HG02973 (cell line): ENCODE data around the gene PAK1IP1.
"Not testable (repeated sequence)": the region's sequence is repeated elsewhere in the genome, so short reads cannot be mapped to it uniquely, and the experiment has no call there.

Source experiments
- ATAC-seq: cut with Tn5 transposase; IDR thresholded peaks from one replicate; pipeline ENCODE4 v1.9.1; 2021; ENCODE audit warnings: moderate library complexity; ENCODE audit not compliant: unreplicated experiment

Gene PAK1IP1

DNA sequence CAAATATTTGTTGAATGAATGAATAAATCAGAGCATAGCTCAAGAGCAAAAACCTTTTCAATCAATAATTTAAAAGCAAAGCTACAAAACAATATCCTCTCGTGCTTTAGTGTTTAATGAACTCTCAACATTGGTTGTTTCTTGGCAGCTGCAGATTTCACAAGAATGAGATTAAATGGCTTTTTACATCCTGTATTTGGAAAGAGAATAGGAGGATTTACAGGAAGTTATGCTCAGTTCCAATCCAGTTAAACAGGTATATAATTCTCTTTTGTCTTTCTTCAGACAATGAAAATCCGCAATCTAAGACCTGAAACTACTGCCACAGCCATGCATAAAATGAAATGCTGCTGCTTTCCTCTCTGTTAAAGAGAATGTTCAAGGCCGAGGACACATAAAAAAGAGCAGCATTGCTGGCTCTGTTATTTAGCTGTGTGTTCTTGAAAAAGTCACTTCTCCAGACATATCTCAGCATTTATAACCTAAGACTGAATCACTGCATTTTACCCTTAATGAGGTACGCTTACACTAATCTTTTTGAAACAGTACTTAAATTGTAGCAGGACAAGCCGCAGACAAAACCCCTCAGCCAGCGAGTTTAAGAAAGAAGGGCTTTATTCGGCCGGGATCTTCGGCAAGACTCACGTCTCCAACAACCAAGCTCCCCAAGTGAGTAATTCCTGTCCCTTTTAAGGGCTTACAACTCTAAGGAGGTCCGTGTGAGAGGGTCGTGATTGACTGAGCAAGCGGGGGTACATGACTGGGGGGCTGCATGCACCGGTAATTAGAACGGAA is 3.9 kb upstream of the PAK1IP1 start:
- no peak for ATAC-seq

DNA sequence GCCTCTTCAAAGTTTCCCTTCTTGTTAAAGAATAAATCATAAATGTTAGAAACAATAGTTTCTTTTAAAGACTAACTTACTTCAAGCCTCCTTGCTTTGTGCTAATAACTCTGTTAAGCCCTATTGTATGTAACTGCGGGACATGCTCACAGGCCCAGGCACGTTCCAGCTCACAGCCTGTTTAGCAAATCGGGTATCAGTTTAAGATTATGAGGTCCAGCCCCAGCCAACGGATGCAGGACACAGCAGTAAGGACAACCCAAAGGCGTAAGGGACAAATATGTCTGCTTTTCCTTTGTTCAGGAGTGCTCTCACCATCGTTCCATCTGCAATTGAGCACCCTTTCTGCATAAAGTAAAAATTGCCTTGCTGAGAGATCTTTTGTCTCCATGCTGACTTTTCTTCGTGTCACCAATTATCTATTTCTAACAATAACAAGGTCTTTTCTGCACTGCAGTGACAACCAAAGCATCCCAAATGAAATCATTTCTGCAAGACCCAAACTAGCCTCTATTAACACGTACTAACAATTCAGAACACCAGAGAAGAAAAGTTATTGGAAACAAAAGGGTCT is 1.7 kb upstream of the PAK1IP1 start:
- no peak for ATAC-seq

DNA sequence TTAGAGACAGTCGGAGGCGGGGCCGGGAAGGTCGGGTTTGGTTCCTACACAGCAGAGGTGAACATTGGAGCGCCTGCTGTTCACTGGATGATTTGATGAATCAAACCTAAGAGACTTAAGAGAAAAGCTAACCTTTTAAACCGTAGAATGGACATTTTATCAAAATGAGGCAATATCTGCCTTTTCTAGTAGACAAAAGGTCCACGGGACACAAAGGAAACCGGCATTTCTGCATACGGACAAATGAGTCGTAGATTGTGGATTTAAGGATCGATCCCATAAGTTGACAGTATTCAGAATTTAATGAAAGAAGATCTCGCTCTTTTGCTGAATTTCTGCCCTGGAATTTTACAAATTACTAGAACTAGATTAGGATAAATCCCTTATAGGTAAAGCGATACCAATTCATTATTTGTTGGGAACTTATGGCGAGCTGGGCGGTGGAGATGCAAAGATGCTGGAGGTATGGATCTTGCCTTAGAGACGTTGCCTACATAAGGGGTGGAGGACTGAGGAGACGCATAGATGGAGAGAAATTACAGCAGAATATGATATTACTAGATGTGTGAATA is 400 bp downstream of the PAK1IP1 start:
- no peak for ATAC-seq

DNA sequence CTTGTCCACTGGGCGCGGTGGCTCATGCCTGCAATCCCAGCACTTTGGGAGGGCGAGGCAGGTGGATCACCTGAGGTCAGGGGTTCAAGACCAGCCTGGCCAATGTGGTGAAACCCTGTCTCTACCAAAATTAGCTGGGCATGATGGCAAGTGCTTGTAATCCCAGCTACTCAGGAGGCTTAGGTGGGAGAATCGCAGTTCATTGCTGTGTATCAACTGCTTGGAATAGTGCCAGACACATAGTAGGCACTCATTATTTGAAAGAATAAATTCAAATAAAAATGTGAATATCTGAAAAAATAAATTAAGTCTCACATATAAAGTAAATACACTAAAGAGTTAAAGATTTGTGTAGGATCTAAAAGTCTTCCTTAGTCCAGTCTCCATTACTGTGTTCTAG is 1.9 kb downstream of the PAK1IP1 start:
- ATAC-seq: no peak

DNA sequence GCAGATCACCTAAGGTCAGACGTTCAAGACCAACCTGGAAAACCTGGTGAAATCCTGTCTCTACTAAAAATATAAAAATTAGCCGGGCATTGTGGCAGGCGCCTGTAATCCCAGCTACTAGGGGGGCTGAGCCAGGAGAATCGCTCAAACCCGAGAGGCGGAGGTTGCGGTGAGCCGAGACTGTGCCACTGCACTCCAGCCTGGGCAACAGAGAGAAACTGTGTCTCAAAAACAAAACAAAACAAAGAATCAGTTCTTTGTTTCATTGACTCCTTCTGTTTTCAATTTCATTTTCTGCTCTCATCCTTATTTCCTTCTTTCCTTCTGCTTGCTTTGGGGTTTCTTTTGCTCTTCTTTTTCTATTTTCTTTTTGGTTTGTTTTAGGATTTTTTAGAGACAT is 19.2 kb downstream of the PAK1IP1 start:
- no peak for ATAC-seq

DNA sequence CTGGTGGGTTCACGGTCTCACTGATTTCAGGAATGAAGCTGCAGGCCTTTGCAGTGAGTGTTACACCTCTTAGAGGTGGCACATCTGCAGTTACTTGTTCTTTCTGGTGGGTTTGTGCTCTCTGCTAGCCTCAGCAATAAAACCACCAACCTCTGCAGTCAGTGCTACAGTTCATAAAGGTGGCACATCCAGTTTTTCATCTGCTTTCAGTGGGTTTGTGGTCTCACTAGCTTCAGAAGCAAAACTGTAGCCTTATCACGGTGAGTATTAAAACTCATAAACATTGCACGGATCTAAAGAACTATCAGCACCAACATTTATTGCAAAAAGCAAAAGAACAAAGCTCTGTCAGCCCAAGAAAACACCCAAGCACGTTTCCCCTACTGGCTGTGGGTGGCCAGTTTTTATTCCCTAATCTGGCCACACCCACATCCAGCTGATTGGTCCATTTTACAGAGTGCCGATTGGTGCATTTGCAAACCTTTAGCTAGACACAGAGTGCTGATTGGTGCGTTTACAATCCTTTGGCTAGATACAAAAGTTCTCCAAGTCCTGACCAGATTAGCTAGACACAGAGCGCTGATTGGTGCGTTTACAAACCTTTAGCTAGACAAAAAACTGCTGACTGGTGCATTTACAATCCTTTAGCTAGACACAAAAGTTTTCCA is 24.7 kb downstream of the PAK1IP1 start:
- no peak for ATAC-seq

DNA sequence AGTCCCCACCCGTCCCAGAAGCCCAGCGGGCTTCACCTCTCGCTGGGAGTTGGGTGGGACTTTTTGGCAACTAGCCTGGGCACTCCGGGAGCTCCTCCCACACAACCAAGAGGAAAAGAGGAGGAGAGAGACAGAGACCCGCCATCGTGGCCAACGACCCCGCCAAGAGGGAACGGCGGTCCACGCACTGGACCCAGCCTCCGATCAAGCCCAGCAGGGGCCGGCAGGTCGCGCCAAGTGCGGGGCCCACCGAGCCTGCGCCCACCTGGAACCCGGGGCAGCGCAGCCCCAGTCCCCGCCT is 25.1 kb downstream of the PAK1IP1 start:
- ATAC-seq: no peak

DNA sequence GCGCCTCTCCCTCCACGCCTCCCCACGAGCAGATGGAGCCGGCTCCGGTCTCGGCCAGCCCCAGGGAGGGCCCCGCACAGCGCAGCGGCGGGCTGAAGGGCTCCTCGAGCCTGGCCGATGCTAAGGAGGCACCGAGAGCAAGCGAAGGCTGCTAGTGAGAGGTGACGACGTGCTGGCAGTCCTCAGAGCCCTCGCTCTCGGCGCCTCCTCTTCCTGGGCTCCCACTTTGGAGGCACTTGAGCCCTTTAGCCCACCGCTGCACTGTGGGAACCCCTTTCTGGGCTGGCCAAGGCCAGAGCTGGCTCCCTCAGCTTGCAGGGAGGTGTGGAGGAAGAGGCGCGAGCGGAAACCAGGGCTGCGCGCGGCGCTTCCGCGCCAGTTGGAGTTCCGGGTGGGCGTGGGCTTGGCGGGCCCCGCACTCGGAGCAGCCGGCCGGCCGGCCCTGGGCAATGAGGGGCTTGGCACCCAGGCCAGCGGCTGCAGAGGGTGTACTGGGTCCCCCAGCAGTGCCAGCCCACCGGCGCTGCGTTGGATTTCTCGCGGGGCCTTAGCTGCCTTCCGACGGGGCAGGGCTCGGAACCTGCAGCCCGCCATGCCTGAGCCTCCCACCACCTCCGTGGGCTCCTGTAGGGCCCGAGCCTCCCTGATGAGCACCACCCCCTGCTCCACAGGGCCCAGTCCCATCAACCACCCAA is 25.6 kb downstream of the PAK1IP1 start:
- no peak for ATAC-seq

DNA sequence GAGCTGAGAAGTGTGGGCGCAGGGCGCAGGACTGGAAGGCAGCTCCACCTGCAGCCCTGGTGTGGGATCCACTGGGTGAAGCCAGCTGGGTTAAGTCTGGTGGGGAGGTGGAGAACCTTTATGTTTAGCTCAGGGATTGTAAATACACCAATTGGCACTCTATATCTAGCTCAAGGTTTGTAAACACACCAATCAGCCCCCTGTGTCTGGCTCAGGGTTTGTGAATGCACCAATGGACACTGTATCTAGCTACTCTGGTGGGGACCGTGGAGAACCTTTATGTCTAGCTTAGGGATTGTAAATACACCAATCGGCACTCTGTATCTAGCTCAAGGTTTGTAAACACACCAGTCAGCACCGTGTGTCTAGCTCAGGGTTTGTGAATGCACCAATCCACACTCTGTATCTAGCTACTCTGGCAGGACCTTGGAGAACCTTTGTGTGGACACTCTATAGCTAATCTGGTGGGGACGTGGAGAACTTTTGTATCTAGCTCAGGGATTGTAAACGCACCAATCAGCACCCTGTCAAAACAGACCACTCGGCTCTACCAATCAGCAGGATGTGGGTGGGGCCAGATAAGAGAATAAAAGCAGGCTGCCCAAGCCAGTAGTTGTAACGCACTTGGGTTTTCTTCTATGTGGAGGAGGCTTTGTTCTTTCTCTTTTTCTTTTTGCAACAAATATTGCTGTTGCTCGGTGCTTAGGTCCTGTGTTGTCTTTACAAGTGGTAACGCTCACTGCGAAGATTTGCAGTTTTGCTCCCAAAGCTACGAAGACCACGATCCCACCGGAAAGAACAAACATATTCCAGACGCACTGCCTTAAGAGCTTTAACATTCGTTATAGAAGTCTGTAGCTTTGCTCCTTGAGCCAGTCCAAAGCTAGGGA is 26.4 kb downstream of the PAK1IP1 start:
- ATAC-seq: not testable (repeated sequence)

DNA sequence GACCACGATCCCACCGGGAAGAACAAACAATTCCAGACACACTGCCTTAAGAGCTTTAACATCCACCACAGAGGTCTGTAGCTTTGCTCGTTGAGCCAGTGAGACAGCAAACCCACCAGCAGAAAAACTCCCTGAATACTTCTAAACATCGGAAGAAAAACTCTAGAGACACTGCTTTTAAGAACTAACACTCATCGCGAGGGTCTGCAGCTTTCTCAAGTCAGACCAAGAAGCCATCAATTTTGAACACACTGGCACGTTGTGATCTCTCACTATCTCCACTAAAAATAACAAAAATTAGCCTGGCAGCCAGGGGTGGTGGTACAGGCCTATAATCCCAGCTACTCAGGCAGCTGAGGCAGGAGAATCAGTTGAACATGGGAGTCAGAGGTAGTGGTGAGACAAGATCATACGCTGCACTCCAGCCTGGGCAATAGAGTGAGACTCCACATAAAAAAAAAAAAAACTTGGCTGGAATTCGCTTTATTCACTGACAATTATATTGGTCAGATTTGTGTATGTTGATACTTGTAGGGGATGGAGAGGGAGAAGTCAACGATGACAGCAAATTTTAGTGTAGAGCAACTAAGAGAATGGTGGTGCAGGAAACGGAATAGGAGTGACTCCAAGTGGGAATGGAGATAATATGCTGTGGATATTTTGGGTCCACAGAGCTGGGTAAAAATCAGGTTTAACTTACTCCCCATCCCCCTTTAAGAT is 27.2 kb downstream of the PAK1IP1 start:
- ATAC-seq: no peak

DNA sequence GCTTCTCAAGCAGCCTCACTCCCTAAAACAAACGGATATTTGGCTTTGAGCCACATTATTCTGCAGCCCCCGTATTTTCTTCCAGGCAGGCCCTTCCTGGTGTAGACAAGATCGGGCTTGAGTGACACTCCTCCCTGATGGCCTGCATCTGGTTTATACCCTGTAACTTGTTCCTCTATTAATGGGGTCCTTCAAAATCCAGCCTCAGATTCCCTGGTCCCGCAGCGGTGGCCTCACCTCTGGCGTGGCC is 27.7 kb downstream of the PAK1IP1 start:
- ATAC-seq: no peak

DNA sequence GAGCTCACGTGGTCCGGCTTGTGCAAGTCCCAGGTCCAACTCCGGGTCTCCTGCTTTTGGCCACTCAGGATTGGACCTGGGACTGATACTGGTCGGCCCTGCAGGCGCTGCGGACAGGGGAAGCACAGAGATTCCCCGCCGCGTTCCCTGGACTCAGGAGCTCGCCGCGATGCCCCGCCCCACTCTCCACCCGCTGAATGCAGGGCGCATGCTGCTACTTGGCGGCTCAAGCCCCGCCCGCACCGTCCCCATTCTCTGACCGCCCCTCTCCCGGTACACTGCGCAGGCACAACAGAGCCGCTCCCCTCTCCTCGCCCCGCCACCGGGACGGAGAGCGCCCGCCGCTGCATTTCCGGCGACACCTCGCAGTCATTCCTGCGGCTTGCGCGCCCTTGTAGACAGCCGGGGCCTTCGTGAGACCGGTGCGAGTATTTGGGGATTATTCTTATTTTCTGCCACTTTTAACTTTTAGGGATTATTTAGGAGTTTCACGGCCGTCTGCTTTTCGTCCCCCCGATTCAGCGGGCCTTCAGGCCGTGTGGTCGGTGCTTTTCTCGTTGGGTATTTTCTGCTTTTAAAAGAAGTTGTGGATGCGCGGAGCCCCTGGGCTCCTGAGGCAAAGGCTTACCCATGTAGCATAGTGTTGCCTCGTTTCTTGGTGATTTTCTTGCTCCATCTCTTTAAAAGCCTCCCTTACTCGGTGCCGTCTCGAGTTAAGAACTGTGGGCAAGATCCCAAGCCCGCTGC is 28.2 kb downstream of the PAK1IP1 start, which contains the start of gene TMEM14C:
Gene TMEM14C, plus strand, starts transcription at position 251 of the 747 bp plus-strand sequence. CDS start 1,544 bp downstream, outside the sequence.
- ATAC-seq: peak; percentile 97

DNA sequence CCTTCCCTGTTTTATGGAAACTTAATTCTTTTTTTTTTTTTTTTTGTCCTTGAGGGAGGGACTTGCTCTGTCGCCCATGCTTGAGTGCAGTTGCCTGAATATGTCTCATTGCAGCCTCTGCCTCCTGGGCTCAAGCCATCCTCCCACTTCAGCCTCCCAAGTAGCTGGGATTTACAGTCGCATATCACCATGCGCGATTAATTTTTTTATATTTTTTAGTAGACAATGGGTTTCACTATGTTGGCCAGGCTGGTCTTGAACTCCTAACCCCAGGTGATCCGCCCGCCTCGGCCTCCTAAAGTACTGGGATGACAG is 28.8 kb downstream of the PAK1IP1 start:
- no peak for ATAC-seq

DNA sequence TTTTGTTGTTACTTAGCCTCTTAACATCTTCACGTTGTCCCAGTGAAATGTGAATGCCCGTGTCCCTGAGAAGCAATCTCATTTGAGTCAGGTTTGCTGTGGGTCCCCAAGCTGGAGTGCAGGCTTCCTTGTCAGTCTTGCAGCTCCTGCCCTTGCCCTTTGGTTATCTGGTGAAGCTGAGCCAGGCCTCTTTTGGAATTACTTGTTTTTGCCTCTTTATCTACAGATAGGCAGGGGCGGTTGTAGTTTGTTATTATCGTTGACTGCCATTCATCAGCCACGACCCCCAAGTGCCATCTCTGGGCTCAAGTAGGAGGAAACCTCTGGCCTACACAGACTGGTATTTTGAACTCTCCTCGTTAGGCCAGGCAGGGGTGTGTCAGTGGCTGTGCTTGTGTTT is 30.3 kb downstream of the PAK1IP1 start:
- no peak for ATAC-seq

DNA sequence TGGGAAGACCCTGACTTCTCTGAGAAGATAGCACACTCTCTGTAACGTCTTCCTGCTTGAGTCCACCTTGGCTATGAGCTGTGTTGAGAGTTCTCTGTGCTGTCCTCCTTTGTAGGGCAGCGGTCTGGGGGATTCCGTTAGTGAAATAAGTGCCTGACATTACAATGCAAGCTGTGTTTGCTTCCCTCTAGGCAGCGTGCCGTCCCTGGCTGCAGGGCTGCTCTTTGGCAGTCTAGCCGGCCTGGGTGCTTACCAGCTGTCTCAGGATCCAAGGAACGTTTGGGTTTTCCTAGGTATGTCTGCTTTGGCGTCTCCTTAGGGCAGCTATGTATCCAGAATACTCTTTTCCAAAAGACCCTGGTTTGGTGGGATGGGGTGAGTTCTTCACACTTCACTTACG is 30.9 kb downstream of the PAK1IP1 start:
- ATAC-seq: no peak

DNA sequence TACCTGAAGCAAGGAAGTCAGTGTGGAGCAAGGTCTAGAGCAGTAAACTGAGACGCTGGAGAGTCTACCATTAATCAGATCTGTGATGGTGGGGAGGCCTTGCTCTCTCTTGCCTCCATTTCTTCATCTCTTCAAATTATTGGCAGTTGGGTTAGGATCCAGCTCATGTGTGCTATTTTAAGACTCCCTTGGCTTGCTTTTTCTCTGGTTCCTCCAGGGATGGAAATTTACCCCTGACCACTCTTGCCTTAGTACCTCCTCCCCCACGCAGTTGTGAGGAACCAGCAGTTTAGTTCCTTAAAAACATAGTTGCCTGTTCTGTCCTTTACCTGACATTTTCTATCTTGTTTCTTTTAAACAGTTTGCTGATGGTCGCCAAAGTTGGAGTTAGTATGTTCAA is 35.5 kb downstream of the PAK1IP1 start:
- no peak for ATAC-seq

DNA sequence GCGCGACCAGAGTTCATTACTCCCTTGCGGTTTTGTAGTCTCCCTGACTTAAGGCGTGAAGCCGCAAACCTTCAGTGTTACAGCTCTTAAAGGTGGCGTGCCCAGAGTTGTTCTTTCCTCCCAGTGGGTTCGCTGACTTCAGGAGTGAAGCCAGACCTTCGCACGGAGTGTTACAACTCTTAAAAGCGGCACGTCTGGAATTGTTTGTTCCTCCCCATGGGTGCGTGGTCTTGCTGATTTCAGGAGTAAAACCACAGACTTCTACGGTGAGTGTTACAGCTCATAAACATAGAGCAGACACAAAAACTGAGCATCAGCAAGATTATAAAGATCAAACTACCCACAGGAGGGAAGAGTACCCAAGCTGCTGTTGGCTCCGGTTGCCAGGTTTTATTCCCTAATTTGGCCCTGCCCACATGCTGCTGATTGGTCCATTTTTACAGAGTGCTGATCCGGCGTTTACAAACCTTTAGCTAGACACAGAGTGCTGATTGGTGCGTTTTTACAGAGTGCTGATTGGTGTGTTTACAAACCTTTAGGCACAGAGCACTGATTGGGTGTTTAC is 38.5 kb downstream of the PAK1IP1 start:
- no peak for ATAC-seq

DNA sequence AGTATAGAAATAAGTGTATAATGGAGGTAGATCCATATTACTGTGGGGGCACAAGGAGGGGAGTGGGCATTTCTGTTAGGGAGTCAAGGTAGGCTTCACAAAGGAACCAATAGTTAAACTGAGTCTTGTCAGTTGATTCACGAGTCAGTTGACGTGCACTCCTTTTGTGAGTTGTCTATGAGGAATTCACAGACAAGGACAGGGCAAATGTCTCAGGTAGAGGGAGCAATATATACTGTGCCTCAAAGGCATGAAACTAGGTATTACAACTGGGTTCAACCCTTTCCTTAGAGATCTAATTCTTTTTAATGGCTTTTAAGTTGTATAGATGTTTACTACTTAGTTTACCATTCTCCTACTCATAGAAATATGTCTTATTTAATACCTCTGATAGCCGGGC is 39.1 kb downstream of the PAK1IP1 start:
- no peak for ATAC-seq

DNA sequence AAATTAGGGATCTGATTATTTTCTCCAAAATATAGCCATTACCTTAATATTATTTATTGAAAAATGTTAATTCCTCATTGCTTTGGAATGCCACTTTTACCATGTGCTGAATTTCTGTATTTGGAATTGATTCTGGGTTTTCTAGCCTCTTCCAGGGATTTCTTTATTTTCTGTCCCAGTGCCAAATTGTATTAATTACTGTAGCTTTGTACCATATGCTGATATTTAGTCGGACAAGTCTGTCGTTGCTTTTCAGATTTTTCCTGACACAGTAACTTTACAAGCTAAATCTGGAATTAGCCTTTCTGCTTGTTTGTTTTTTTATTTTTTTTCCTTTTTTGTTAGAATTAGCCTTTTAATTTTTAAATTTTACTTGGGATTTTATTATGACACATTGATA is 42.0 kb downstream of the PAK1IP1 start:
- no peak for ATAC-seq
